ENCODE measurements around the gene TPBGL.

Gene TPBGL

DNA sequence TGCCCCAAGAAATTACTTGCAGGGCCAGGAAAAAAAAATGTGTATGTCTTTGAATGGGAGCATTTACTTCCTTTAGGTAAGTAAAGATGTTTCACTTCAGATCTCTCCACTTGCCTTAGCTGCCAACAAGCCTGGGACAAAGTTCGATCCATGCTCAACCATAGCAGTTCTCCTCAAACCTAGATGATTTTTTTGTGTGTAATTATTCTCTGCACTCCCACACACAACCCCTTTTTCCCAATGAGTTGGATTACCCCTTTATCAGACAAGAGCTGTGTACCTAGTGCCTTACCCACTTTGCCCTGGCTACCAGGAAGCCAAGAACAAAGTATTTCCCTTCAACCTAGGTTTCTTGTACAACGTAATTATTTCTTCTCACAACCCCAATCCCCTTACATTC, 35.6 kb downstream of the TPBGL start:
- no peaks in the 10 kb centered on the region for H3K27me3 ChIP-seq
- H3K4me3 ChIP-seq, result no peak overlapping the region
- intact Hi-C loops (cut with DNase I; ENCODE audit: low total_unique reads), result no loop called here
- no peaks in the 10 kb centered on the region for H3K9me3 ChIP-seq
- peaks cover 0 to 63% (median 36%) of the 10 kb centered on the region in 3 donors for H3K36me3 ChIP-seq
- no peak overlapping the region for H3K27ac ChIP-seq
- TF ChIP-seq, protein P1, sequence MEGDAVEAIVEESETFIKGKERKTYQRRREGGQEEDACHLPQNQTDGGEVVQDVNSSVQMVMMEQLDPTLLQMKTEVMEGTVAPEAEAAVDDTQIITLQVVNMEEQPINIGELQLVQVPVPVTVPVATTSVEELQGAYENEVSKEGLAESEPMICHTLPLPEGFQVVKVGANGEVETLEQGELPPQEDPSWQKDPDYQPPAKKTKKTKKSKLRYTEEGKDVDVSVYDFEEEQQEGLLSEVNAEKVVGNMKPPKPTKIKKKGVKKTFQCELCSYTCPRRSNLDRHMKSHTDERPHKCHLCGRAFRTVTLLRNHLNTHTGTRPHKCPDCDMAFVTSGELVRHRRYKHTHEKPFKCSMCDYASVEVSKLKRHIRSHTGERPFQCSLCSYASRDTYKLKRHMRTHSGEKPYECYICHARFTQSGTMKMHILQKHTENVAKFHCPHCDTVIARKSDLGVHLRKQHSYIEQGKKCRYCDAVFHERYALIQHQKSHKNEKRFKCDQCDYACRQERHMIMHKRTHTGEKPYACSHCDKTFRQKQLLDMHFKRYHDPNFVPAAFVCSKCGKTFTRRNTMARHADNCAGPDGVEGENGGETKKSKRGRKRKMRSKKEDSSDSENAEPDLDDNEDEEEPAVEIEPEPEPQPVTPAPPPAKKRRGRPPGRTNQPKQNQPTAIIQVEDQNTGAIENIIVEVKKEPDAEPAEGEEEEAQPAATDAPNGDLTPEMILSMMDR (IDR thresholded peaks at IDR 0.05), result no peak
- DNase-seq, result no peak
- H3K4me1 ChIP-seq, result peaks cover 0 to 4% (median 0%) of the 10 kb centered on the region in 4 donors

DNA sequence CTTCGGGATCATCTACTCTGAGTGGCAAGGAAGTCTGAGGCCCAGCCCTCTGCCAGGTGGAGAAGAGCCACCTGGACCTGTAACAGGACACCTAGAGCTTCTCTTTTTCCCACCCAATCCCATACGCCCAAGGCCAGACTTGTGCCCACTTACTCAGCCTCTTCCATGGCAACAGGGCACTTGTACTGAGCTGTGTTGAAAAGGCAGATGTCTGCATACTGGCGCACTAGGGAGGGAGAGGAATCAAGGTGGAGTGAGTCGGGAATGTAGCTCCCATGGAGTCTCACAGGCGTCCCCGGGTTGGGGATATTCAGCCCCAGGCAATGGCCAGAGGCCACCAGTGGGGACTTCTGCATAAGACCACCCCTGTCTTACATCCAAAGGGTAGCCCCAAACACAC, 36.1 kb downstream of the TPBGL start:
- DNase-seq, result peak in 1 of 2 donors; percentile 9

DNA sequence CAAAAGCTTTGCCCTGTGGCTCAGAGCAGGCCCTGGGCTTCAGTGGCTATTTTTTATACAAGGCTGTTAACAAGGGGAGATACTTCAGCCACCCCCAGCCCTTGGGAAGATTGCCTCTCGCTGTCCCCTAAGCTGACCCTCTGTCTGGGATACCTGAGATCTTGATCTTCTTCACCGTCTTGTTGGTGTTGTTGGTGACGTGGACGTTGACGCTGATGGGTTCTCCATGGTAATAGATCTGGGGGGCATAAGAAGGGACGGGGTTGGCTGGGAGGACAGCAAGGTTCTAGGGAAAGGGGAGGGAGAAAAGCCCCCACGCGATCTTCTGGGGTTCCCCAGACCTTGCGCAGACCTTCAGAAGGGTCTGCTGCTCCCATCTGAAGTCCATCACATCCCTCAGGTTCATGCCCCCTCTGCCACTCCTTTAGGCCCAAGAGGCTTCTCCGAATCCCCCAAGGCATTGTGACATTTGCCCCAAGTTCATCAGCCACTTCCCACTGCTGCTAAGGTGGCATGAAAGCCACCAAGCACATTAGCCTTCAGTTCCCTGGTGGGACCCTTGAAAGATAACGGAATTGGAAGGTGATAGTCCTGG, 36.7 kb downstream of the TPBGL start:
- Histone ChIP-seq H3K9me3 (no peaks in the 10 kb centered on the region), H3K36me3 (peaks cover 0 to 71% (median 39%) of the 10 kb centered on the region in 3 donors), H3K4me1 (peaks cover 0 to 4% (median 0%) of the 10 kb centered on the region in 4 donors), H3K4me3 (no peak overlapping the region), H3K27me3 (no peaks in the 10 kb centered on the region), H3K27ac (no peak overlapping the region)
- TF ChIP-seq, protein P1 (IDR thresholded peaks at IDR 0.05), result no peak
- intact Hi-C loops (cut with DNase I; ENCODE audit: low total_unique reads), result no loop called here
- peak; percentile 13 to 31 for DNase-seq

More for the DNA sequence above, 36.1 kb downstream of the TPBGL start:
- intact Hi-C loops (cut with DNase I; ENCODE audit: low total_unique reads), result no loop called here
- H3K27me3 ChIP-seq, result no peaks in the 10 kb centered on the region
- H3K36me3 ChIP-seq, result peaks cover 0 to 68% (median 36%) of the 10 kb centered on the region in 3 donors
- no peak overlapping the region for H3K4me3 ChIP-seq
- no peaks in the 10 kb centered on the region for H3K9me3 ChIP-seq
- TF ChIP-seq, protein P1 (IDR thresholded peaks at IDR 0.05), result no peak
- no peak overlapping the region for H3K27ac ChIP-seq
- peaks cover 0 to 4% (median 0%) of the 10 kb centered on the region in 4 donors for H3K4me1 ChIP-seq

DNA sequence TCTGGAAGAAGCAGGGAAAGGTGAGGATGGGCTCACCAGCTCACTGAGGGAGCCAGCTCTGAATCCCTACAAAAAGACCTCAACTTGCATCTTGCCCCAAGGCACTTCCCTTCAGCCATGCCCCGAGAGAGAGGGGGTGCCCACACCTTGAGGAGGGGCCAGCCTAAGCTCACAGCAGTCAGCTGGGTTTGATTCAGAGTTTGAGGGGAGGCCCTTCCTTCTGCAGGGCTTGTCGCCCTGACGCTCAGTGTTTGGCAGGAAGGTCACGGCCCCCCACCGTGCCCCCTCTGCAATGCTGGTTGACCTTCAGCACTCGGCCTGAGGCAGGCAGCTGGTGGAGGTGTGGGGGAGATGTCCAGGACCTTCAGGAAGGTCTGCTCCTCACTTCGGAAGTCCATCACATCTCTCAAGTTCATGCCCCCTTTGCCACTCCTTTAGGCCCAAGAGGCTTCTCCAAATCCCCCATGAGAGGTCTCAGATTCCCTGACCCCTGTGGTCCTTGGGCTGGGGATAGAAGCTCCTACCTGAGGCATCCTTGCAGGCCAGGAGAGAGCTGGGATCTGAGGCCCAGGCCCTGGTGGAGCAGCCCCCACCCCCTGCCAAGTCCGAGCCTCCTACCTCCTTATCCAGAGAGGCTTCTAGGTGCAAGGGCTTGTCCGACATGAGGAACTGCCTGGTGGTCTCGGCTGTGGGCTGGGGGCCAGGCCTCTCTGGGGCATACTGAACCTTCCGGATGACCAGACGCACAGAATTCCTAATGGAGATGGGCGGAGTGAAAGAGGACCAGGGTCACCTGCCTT, 37.6 kb downstream of the TPBGL start:
- intact Hi-C loops (cut with DNase I; ENCODE audit: low total_unique reads), result no loop called here
- peak; percentile 17 to 60 for DNase-seq
- H3K4me3 ChIP-seq, result no peak overlapping the region
- H3K4me1 ChIP-seq, result peaks cover 0 to 4% (median 0%) of the 10 kb centered on the region in 4 donors
- H3K9me3 ChIP-seq, result no peaks in the 10 kb centered on the region
- H3K27me3 ChIP-seq, result no peaks in the 10 kb centered on the region
- H3K27ac ChIP-seq, result no peak overlapping the region
- TF ChIP-seq, protein P1 (IDR thresholded peaks at IDR 0.05), result no peak
- H3K36me3 ChIP-seq, result peaks cover 0 to 71% (median 44%) of the 10 kb centered on the region in 3 donors

DNA sequence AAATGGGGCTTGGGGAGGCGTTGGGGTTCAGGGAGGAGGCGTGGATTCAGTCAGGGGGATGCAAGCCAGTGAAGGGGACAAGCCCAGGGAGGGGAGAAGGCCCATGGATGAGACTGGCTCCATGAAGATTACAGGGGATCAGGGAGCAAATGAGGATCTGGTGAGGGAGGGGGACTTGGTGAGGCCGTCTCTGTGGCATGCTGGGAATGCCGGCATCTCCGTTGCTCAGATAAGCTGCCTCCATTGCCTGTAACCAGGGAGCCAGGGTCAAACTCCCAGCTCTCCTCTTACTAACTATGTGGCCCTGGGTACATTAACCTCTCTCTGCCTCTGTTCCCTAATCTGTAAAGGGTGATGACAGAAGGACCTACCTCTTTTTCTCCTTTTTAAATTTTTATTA, 38.7 kb downstream of the TPBGL start:
- intact Hi-C loops (cut with DNase I; ENCODE audit: low total_unique reads), result no loop called here
- TF ChIP-seq, protein P1 (IDR thresholded peaks at IDR 0.05), result no peak
- Histone ChIP-seq H3K4me3 (no peak overlapping the region), H3K4me1 (peaks cover 0 to 4% (median 0%) of the 10 kb centered on the region in 4 donors), H3K36me3 (peaks cover 0 to 71% (median 40%) of the 10 kb centered on the region in 3 donors), H3K27ac (no peak overlapping the region), H3K9me3 (no peaks in the 10 kb centered on the region), H3K27me3 (no peaks in the 10 kb centered on the region)
- peak in 1 of 2 donors; percentile 42 for DNase-seq
